HUES6 (cell line): ENCODE measurements around the gene ATP6V1G2.

Source experiments
- H3K27ac ChIP-seq: 2 replicates; pipeline ENCODE4 v1.7.0; 2013; ENCODE audit warnings: low read depth, mild to moderate bottlenecking, low read length, inconsistent platforms
- H3K27me3 ChIP-seq: 2 replicates; pipeline ENCODE4 v1.6.1; 2013; ENCODE audit warnings: low read length; ENCODE audit not compliant: control insufficient read depth, insufficient read depth
- H3K36me3 ChIP-seq: 2 replicates; pipeline ENCODE4 v1.6.1; 2013; ENCODE audit warnings: low read length; ENCODE audit not compliant: control insufficient read depth, insufficient read depth
- H3K4me1 ChIP-seq: 2 replicates; pipeline ENCODE4 v1.6.1; 2013; ENCODE audit warnings: low read length; ENCODE audit not compliant: control insufficient read depth, insufficient read depth
- H3K4me3 ChIP-seq: 2 replicates; pipeline ENCODE4 v1.5.1; 2013; ENCODE audit warnings: low read depth, low read length
- H3K9ac ChIP-seq: one replicate; pipeline ENCODE4 v1.6.1; 2013; ENCODE audit warnings: mild to moderate bottlenecking, low read length
- H3K9me3 ChIP-seq: 2 replicates; pipeline ENCODE4 v1.6.1; 2013; ENCODE audit warnings: low read depth, low read length; ENCODE audit not compliant: control insufficient read depth, insufficient read depth

Gene ATP6V1G2

DNA sequence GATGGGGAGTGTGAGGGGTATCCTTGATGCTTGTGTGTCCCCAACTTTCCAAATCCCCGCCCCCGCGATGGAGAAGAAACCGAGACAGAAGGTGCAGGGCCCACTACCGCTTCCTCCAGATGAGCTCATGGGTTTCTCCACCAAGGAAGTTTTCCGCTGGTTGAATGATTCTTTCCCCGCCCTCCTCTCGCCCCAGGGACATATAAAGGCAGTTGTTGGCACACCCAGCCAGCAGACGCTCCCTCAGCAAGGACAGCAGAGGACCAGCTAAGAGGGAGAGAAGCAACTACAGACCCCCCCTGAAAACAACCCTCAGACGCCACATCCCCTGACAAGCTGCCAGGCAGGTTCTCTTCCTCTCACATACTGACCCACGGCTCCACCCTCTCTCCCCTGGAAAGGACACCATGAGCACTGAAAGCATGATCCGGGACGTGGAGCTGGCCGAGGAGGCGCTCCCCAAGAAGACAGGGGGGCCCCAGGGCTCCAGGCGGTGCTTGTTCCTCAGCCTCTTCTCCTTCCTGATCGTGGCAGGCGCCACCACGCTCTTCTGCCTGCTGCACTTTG lies 29.0 kb upstream of the ATP6V1G2 start, which contains the start of gene TNF:
TNF (plus strand) TSS at position 231 of the 567 bp plus-strand sequence; CDS start at position 408, 177 bp downstream.
- no peaks in the 10 kb centered on the region for H3K9me3 ChIP-seq
- H3K9ac ChIP-seq, result no peak within 1 kb of the TSS
- H3K27me3 ChIP-seq, result peaks cover 13% of the 10 kb centered on the region; the same call in 1 of the 2 replicates
- H3K4me3 ChIP-seq, result no peak within 1 kb of the TSS
- peaks cover 34% of the 10 kb centered on the region for H3K4me1 ChIP-seq
- H3K27ac ChIP-seq, result no peak within 1 kb of the TSS
- H3K36me3 ChIP-seq, result no peaks in the 10 kb centered on the region

DNA sequence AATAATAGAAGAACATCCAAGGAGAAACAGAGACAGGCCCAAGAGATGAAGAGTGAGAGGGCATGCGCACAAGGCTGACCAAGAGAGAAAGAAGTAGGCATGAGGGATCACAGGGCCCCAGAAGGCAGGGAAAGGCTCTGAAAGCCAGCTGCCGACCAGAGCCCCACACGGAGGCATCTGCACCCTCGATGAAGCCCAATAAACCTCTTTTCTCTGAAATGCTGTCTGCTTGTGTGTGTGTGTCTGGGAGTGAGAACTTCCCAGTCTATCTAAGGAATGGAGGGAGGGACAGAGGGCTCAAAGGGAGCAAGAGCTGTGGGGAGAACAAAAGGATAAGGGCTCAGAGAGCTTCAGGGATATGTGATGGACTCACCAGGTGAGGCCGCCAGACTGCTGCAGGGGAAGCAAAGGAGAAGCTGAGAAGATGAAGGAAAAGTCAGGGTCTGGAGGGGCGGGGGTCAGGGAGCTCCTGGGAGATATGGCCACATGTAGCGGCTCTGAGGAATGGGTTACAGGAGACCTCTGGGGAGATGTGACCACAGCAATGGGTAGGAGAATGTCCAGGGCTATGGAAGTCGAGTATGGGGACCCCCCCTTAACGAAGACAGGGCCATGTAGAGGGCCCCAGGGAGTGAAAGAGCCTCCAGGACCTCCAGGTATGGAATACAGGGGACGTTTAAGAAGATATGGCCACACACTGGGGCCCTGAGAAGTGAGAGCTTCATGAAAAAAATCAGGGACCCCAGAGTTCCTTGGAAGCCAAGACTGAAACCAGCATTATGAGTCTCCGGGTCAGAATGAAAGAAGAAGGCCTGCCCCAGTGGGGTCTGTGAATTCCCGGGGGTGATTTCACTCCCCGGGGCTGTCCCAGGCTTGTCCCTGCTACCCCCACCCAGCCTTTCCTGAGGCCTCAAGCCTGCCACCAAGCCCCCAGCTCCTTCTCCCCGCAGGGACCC lies 28.0 kb upstream of the ATP6V1G2 start:
- Histone ChIP-seq H3K9me3 (no peaks in the 10 kb centered on the region), H3K27me3 (peaks cover 11% of the 10 kb centered on the region; the same call in 1 of the 2 replicates), H3K36me3 (no peaks in the 10 kb centered on the region), H3K27ac (no peak overlapping the region), H3K4me1 (peaks cover 25% of the 10 kb centered on the region), H3K9ac (no peak overlapping the region), H3K4me3 (no peak overlapping the region)

DNA sequence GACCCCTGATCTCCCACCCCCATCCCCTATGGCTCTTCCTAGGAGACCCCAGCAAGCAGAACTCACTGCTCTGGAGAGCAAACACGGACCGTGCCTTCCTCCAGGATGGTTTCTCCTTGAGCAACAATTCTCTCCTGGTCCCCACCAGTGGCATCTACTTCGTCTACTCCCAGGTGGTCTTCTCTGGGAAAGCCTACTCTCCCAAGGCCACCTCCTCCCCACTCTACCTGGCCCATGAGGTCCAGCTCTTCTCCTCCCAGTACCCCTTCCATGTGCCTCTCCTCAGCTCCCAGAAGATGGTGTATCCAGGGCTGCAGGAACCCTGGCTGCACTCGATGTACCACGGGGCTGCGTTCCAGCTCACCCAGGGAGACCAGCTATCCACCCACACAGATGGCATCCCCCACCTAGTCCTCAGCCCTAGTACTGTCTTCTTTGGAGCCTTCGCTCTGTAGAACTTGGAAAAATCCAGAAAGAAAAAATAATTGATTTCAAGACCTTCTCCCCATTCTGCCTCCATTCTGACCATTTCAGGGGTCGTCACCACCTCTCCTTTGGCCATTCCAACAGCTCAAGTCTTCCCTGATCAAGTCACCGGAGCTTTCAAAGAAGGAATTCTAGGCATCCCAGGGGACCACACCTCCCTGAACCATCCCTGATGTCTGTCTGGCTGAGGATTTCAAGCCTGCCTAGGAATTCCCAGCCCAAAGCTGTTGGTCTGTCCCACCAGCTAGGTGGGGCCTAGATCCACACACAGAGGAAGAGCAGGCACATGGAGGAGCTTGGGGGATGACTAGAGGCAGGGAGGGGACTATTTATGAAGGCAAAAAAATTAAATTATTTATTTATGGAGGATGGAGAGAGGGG lies 27.1 kb upstream of the ATP6V1G2 start:
- H3K4me1 ChIP-seq, result peaks cover 17% of the 10 kb centered on the region
- peaks cover 11% of the 10 kb centered on the region; the same call in 1 of the 2 replicates for H3K27me3 ChIP-seq
- no peaks in the 10 kb centered on the region for H3K9me3 ChIP-seq
- no peak overlapping the region for H3K9ac ChIP-seq
- no peak overlapping the region for H3K4me3 ChIP-seq
- H3K36me3 ChIP-seq, result no peaks in the 10 kb centered on the region
- no peak overlapping the region for H3K27ac ChIP-seq

- Histone ChIP-seq H3K9ac (no peak within 1 kb of the TSS), H3K4me1 (peaks cover 18% of the 10 kb centered on the region), H3K27ac (no peak within 1 kb of the TSS), H3K4me3 (no peak within 1 kb of the TSS), H3K27me3 (peaks cover 11% of the 10 kb centered on the region; the same call in 1 of the 2 replicates), H3K36me3 (no peaks in the 10 kb centered on the region), H3K9me3 (no peaks in the 10 kb centered on the region)
These were observed 25.9 kb upstream of the ATP6V1G2 start, which contains the start of gene LTA for GRCh38 chr6:31572041-31572911. Gene LTA (plus strand): TSS chr6:31572289. CDS start chr6:31572743, 454 bp downstream.

DNA sequence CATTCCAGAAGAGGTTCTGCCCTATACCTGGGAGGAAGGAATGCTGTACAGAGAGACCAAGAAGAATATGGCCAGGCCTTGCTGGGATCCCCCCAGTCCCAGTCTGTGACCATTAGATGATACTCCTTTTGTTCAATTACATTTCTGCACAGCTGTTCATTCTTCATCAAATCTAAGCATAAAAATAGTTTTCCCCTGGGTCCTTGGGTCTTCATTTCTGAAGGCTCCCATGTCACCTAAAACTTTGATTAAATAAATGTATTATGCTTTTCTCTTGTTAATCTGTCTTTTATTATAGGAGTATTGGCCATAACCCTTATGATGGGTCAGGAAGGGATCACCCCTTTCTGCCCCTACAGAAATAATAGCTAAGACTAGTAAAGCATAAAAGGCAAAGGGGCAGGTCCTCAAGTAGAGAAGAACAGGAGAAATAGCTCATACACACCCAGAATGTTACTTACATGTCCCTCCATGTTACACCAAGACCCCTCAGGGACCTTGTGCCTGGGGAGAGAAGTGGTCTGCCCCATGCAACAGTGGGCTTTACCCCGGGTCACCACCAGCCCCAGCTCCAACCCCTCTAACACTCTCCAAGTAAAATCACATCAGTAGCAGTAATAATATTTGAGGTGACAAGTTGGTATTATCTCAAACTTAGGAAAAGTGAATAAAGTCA lies 23.6 kb upstream of the ATP6V1G2 start:
- no peaks in the 10 kb centered on the region for H3K36me3 ChIP-seq
- H3K27me3 ChIP-seq, result no peaks in the 10 kb centered on the region
- no peaks in the 10 kb centered on the region for H3K9me3 ChIP-seq
- H3K9ac ChIP-seq, result no peak overlapping the region
- no peak overlapping the region for H3K4me3 ChIP-seq
- no peak overlapping the region for H3K27ac ChIP-seq
- H3K4me1 ChIP-seq, result peaks cover 12% of the 10 kb centered on the region

GRCh38 chr6:31568537-31568961 lies 22.1 kb upstream of the ATP6V1G2 start:
- no peak overlapping the region for H3K9ac ChIP-seq
- H3K36me3 ChIP-seq, result no peaks in the 10 kb centered on the region
- no peaks in the 10 kb centered on the region for H3K27me3 ChIP-seq
- no peak overlapping the region for H3K4me3 ChIP-seq
- H3K27ac ChIP-seq, result no peak overlapping the region
- H3K4me1 ChIP-seq, result peaks cover 6% of the 10 kb centered on the region
- H3K9me3 ChIP-seq, result no peaks in the 10 kb centered on the region

GRCh38 chr6:31567531-31568370 lies 21.3 kb upstream of the ATP6V1G2 start:
- Histone ChIP-seq H3K9me3 (no peaks in the 10 kb centered on the region), H3K36me3 (no peaks in the 10 kb centered on the region), H3K27ac (no peak overlapping the region), H3K4me3 (no peak overlapping the region), H3K27me3 (no peaks in the 10 kb centered on the region), H3K4me1 (peaks cover 6% of the 10 kb centered on the region), H3K9ac (no peak overlapping the region)

- no peak overlapping the region for H3K4me3 ChIP-seq
- no peak overlapping the region for H3K9ac ChIP-seq
- peaks cover 34% of the 10 kb centered on the region for H3K36me3 ChIP-seq
- no peak overlapping the region for H3K27ac ChIP-seq
- no peaks in the 10 kb centered on the region for H3K9me3 ChIP-seq
- no peaks in the 10 kb centered on the region for H3K27me3 ChIP-seq
- H3K4me1 ChIP-seq, result peaks cover 14% of the 10 kb centered on the region; the same call in 1 of the 2 replicates
These were observed 14.3 kb upstream of the ATP6V1G2 start for GRCh38 chr6:31560697-31561058.

DNA sequence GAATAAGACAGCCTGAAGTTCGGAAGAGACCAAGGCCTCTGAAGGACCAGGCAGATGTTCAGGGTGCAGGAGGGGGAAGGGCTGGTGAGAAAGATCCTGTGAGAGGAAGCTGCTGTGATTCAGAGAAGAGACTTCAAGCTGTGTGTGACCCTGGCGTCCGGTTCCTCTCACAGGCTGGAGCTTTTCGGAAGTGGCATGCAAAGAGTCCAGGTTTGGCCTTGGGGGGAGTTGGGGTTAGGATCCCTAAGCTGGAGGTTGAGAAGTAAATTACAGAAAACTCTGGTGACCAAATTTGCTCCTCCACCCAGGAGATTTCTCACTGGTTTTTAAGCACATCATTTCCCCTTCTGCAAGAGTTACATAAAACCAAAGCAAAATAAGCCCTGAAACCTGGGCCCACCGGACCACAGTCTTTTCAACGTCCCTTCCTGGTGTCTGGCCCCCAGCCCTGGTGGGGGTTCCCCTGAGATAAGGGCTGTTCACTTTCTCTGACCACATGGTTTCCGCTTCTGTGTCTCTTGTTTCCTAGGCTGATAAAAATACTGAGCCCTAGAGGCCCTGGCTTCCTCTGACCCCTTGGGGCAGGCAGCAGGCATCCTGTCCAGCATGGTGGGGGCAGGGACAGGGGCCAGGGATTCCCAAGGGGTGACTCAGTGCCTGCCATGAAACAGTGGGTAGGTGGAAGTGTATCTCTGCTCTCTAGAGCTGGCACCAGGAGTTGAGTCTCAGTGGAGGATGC lies 13.7 kb upstream of the ATP6V1G2 start:
- H3K9me3 ChIP-seq, result no peaks in the 10 kb centered on the region
- H3K36me3 ChIP-seq, result peaks cover 34% of the 10 kb centered on the region
- no peak overlapping the region for H3K4me3 ChIP-seq
- H3K27ac ChIP-seq, result peak overlapping the region; percentile 10; the same call in 1 of the 2 replicates
- H3K9ac ChIP-seq, result peak overlapping the region; percentile 56
- peaks cover 14% of the 10 kb centered on the region; the same call in 1 of the 2 replicates for H3K4me1 ChIP-seq
- H3K27me3 ChIP-seq, result no peaks in the 10 kb centered on the region
